ENCODE results near the gene ADAM22.
"Not testable (repeated sequence)": the region's sequence is repeated elsewhere in the genome, so short reads cannot be mapped to it uniquely, and the experiment has no call there.

ADAM22 gene, protein sequence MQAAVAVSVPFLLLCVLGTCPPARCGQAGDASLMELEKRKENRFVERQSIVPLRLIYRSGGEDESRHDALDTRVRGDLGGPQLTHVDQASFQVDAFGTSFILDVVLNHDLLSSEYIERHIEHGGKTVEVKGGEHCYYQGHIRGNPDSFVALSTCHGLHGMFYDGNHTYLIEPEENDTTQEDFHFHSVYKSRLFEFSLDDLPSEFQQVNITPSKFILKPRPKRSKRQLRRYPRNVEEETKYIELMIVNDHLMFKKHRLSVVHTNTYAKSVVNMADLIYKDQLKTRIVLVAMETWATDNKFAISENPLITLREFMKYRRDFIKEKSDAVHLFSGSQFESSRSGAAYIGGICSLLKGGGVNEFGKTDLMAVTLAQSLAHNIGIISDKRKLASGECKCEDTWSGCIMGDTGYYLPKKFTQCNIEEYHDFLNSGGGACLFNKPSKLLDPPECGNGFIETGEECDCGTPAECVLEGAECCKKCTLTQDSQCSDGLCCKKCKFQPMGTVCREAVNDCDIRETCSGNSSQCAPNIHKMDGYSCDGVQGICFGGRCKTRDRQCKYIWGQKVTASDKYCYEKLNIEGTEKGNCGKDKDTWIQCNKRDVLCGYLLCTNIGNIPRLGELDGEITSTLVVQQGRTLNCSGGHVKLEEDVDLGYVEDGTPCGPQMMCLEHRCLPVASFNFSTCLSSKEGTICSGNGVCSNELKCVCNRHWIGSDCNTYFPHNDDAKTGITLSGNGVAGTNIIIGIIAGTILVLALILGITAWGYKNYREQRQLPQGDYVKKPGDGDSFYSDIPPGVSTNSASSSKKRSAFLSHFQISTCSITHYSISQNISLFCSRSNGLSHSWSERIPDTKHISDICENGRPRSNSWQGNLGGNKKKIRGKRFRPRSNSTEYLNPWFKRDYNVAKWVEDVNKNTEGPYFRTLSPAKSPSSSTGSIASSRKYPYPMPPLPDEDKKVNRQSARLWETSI

DNA sequence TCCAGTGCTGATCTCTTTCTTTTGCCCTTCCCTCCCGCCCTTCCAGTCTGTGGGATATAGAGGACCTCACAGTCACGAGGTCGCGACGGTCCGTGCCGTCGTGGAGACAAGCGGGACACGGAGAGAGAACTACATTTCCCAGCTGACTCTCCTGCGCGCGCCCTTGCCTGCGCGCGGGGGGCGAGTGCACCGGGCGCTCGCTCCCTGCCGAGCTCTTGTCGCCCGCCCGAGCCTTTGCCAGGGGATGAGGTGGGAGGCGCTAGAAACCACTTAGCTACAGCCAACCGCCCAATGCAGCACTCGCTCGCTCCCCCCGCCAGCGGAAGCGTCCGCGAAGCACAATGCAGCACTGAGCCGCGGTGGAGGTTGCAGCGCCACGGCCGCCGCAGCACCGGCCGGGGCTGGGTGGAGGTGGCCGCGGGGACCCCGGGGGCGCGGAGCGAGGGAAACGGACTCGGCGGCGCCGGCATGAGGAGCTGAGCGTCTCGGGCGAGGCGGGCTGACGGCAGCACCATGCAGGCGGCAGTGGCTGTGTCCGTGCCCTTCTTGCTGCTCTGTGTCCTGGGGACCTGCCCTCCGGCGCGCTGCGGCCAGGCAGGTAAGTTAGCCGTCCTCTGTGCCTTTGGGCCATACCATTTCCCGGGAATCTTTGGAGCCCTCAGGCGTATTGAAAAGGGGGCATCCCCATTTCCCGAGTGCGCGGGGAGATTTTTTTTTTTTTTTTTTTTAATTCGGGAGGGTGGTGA lies at the start of gene ADAM22:
ADAM22 (plus strand) TSS at position 299 of the 746 bp plus-strand sequence; CDS start at position 514, 215 bp downstream.
- DNase-seq (ENCODE audit: low read depth in 2 of 3, low spot score in 2 of 3) = peak; percentile 54 to 79 (median 68)

DNA sequence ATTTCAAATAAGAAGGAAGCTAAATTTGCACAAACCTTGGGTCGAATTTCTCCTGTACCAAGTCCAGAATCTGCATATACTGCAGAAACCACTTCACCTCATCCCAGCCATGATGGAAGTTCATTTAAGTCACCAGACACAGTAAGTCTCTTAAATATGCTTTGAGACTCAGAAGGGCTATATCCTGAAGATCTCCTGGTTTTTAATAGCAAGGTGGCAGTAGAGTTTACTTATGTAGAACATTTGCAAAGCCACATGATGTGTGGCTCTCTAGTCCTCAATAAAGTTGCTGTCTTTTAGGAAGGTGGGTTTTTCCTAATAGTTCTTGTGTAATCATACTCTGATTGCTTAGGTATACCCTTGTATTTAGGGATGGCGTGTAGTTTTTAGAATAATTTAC lies 49.0 kb upstream of the ADAM22 start:
- no peak for DNase-seq (ENCODE audit: low read depth in 2 of 3, low spot score in 2 of 3)

DNA sequence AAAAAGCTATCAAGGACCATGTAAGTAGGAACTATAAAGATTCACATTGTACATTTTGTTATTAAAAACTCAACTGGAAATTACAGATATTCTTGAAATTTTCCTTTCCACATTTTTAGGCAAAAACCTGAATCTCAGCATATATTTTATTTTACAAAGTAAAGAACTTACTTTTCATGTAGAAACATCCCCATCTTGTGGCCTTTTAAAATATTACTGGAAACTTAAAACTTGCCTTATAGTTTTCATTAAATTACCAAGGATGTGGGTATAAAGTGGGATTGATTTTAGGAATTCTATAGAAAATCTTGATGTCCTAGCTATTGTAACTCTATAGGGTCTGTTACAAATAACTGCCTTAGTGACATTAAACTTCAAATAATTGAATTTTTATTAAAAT lies 47.2 kb upstream of the ADAM22 start:
- no peak for DNase-seq (ENCODE audit: low read depth in 2 of 3, low spot score in 2 of 3)

DNA sequence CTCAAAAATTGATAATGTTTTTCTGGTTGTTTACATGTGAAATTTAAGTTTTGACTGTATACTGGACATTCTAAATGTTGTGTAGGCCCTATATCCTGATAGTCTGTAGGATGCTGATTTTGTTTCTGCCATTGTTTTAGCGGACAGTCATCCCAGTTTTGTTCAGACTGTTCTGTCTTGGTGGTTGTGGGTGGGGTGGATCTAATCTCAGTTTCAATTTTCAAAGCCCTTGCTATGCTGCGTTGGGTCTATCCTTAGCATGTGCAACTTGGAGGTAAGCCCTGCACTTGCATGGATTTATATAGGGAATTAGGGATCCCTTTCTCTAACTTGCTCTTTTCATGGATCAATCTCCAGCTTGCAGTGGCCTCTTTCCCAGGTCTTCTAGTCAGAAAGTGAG lies 38.7 kb upstream of the ADAM22 start:
- DNase-seq (ENCODE audit: low read depth in 2 of 3, low spot score in 2 of 3) = no peak

DNA sequence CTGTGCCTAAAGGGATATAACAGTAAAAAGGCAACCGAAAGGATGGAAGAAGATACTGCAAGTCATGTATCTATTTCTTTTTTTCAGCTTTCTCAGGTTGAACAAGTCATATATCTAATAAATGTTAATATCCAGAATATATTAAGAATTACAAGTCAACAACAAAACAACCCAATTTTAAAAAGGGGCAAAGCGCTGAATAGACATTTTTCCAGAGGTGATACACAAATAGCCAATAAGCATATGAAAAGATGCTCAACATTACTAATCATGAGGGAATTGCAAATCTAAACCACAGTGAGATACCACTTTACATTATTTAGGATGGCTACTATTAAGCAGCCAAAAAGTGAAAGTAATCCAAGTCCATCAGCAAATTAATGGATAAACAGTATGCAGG lies 34.8 kb upstream of the ADAM22 start:
- no peak for DNase-seq (ENCODE audit: low read depth in 2 of 3, low spot score in 2 of 3)

DNA sequence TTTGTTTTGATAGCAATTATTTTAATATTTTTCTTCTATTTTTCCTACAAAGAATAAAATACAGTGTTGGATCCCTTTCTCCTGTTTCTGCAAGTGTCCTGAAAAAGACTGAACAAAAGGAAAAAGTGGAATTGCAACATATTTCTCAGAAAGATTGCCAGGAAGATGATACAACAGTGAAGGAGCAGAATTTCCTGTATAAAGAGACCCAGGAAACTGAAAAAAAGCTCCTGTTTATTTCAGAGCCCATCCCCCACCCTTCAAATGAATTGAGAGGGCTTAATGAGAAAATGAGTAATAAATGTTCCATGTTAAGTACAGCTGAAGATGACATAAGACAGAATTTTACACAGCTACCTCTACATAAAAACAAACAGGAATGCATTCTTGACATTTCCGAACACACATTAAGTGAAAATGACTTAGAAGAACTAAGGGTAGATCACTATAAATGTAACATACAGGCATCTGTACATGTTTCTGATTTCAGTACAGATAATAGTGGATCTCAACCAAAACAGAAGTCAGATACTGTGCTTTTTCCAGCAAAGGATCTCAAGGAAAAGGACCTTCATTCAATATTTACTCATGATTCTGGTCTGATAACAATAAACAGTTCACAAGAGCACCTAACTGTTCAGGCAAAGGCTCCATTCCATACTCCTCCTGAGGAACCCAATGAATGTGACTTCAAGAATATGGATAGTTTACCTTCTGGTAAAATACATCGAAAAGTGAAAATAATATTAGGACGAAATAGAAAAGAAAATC lies 26.7 kb upstream of the ADAM22 start:
- DNase-seq (ENCODE audit: low read depth in 2 of 3, low spot score in 2 of 3) = not testable (repeated sequence)

DNA sequence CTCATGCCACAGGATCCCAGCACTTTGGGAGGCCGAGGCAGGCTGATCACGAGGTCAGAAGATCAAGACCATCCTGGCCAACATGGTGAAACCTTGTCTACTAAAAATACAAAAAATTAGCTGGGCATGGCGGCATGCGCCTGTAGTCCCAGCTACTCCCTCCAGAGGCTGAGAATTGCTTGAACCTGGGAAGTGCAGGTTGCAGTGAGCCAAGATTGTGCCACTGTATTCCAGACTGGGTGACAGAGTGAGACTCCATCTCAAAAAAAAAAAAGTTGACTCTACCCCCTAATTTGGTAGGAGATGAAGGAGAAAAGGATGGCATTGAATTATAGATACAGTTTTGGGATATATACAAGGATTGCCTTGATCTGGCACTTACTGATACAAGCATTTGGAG lies 25.2 kb upstream of the ADAM22 start:
- DNase-seq (ENCODE audit: low read depth in 2 of 3, low spot score in 2 of 3) = not testable (repeated sequence)

DNA sequence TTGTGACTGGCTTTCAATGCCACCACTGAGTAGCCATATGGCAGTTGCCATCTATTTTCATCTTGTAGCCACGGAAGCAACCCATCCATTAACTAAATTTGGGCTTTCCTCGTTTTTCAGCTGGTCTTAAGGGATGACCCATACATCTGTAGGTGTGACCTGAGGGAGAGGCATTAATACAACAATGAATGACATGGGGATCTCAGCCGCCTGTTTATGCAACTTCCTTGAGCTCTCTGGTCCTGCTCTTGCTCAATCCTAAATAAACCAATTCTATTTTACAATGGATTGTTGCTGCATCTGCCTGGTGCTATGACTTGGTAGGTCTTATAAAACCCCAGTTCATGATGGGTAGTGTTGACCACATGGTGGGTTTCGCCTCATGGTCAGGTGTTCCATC lies 21.9 kb upstream of the ADAM22 start:
- DNase-seq (ENCODE audit: low read depth in 2 of 3, low spot score in 2 of 3) = no peak

DNA sequence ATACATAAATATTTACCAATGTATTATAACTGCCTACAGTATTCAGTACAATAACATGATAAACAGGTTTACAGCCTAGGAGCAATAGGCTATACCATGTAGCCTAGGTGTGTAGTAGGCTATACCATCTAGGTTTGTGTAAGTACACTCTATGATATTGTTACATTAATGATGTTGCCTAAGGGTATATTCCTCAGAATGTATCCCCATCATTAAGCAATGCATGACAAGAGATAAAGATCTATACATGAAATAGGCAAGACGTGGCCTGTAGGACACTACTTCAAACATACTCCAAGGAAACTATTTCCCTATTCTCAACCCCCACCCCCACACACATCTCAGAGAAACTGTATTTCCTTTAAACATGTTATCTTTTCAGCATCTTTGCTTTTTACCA lies 15.3 kb upstream of the ADAM22 start:
- DNase-seq (ENCODE audit: low read depth in 2 of 3, low spot score in 2 of 3) = no peak

DNA sequence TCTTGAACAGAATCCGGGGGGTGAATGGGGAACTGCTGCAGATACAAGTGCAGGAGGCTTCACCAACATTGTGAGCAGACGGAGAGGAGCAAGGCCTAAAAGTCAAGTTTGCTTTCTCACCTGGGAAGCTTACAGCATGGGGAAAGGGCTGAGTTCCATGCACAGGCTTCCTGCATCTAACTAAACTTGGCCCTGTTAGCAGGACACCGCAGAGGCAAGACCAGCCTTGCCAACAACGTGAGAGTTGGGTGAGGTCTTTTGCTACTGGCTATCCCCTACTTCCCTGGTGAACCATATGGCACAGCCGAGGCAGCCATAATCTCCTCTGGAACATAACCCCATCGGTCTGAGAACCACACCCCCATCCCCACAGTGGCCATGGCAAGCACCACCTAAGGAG lies 14.2 kb upstream of the ADAM22 start:
- no peak for DNase-seq (ENCODE audit: low read depth in 2 of 3, low spot score in 2 of 3)

DNA sequence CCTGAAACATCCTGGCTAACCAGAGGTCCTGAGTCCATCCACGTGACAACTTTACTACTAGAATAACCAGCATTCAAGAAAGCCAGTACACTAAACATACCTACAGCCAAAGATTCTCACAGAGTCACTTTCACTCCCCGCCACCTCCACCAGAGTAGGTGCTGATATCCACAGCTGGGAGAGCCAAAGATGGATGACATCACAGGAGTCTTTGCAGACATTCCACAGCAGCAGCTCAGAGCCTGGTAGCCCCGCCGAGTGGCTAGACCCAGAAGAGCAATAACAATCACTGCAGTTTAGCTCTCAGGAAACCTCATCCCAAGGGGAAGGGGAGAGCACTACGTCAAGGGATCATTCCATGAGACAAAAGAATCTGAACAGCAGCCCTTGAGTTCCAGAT lies 13.5 kb upstream of the ADAM22 start:
- no peak for DNase-seq (ENCODE audit: low read depth in 2 of 3, low spot score in 2 of 3)

DNA sequence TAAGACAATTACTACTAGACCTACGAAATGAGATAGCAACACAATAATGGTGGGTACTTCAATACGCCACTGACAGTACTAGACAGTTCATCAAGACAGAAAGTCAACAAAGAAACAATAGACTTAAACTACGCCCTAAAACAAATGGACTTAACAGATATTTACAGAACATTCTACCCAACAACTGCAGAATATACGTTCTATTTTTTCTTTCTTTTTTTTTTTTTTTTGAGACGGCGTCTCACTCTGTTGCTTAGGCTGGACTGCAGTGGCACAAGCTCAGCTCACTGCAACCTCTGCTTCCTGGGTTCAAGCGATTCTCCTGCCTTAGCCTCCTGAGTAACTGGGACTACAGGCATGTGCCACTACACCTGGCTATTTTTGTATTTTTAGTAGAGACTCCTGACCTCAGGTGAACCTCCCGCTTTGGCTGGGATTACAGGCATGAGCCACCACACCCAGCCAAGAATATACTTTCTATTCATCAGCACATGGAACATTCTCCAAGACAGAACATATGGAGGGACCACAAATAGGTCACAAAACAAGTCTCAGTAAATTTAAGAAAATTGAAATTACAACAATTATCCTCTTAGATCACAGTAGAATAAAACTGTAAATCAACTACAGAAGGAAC lies 11.2 kb upstream of the ADAM22 start:
- DNase-seq (ENCODE audit: low read depth in 2 of 3, low spot score in 2 of 3) = not testable (repeated sequence)

DNA sequence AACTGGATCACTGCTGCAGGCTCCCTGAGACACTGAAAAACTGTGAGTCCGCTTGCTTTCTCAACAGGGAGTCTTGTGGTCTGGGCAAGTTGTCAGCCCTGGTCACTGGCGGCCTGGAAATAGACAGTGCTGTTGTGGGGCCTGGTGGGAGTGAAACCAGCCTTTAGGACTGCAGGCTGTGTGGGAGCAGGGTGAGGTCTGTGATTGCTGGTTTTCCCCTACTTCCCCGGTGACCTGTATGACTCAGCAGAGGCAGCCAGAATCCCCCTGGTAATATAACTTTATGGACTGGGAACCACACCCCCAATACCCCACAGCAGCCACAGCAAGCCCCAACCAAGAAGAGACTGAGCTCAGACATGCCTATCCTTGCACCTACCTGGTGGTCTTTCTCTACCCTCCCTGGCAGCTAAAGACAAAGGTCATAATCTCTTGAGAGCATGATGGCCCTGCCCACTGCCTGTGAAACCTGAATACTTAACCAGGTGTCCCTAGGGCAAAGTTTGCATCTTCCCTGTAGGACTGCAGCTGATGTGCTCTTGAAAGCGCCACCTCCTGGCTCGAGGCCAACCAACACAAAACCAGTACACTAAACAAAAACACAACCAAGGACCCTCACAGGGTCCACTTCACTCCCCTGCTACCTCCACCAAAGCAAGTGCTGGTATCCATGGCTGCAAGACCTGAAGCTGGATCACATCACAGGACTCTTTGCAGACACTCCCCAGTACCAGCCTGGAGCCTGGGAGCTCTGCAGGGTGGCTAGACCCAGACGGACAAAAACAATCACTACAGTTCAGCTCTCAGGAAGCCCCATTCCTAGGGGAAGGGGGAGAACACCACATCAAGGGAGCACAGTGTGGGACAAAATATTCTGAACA lies 7.2 kb upstream of the ADAM22 start:
- no peak for DNase-seq (ENCODE audit: low read depth in 2 of 3, low spot score in 2 of 3)

DNA sequence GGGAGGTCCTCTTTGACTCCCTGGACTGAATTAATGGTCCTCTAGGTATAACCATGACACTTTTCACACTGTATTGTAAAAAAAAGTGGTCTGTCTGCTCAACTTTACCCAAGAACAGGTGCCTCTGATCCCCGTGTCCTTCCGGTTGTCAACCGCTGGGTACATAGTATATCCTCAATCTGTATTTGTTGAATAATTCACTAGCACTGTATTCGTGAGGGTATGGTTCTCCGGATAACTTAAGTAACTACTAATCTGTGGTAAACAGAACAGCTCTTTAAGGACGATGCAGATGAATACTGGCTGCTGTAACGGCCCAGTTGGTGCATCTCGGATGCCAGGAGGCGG lies 472 bp upstream of the ADAM22 start:
- DNase-seq (ENCODE audit: low read depth in 2 of 3, low spot score in 2 of 3) = no peak

DNA sequence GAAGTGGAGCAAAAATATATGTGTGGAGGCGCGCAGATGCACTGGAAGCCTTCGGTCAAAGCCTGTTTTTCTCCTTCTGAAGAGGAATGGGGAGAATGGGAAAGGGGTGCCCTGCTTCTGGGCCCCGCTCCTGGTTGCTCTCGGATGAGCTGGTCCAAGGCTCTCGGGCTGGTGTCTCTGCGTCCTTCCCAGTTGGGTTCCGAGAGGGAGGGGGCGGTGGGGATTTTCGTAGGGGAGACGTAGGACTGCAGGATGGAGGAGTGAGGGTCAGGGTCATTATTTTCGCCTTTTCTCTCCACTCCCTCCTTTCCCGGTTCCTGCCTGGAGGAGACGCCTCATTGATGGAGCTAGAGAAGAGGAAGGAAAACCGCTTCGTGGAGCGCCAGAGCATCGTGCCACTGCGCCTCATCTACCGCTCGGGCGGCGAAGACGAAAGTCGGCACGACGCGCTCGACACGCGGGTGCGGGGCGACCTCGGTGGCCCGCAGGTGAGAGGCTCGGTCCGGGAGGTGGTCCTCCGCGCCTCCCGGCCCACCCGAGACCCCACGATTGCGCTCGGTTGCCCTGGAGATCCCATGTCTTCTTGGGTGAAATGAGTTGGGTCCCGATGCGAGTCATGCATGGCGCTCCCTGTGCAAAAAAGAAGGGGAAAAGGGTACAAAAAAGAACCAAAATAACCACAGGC lies 790 bp downstream of the ADAM22 start:
- peak in 1 of 3 experiments; percentile 3 for DNase-seq (ENCODE audit: low read depth in 2 of 3, low spot score in 2 of 3)

DNA sequence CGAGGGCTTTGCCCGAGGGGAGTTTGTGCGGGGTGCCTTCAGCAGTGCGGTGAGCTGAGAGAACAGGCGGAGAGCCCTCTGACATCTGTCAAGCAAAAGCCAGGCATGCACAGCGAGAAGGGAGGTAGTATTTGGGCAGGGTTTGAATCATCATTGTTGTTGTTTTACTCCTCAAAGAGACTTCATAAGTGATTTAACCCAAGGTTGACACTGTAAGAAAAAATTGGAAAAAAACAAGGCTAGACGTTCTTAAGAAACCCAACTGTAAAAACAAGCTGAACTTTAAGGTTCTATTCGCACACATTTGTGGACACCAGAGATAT lies 1.3 kb downstream of the ADAM22 start:
- DNase-seq (ENCODE audit: low read depth in 2 of 3, low spot score in 2 of 3) = no peak

DNA sequence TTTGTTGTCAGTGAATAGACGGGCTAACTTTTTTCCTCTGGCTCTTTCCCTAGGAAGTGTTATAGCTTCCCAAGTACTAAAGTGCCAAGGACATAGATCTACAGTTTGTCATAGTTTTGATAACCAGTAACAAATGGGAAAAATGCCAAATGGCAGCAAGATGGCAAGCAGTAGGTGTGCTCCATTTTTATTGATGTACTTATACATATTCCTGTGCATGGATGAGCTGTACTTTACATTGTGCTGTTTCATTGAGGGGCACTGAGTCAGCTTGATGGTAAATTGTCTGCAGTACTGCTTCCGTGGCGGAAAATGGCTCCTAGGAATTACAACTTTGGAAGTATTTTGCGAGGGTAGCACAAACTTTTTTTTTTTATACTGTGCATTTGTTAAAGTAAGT lies 7.1 kb downstream of the ADAM22 start:
- no peak for DNase-seq (ENCODE audit: low read depth in 2 of 3, low spot score in 2 of 3)

DNA sequence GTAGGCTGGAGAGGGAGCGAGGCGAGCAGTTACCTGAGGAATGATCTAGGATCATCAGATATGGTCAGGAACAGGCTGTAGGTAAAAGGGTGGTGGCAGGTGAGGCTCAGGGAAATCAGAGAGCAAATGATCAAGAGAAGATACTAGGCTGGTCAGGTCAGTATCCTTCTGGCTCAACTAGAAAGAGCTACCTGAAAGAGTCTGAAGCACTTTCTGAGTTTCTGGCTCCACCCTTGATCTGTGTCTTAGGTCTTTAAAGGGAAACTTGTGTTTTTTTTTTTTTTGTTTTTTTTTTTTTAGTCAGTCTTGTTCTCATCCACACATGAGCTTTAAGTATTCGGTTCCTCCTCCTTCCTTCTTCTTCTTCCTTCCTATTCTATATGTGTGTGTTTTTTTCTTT lies 10.5 kb downstream of the ADAM22 start:
- DNase-seq (ENCODE audit: low read depth in 2 of 3, low spot score in 2 of 3) = no peak

DNA sequence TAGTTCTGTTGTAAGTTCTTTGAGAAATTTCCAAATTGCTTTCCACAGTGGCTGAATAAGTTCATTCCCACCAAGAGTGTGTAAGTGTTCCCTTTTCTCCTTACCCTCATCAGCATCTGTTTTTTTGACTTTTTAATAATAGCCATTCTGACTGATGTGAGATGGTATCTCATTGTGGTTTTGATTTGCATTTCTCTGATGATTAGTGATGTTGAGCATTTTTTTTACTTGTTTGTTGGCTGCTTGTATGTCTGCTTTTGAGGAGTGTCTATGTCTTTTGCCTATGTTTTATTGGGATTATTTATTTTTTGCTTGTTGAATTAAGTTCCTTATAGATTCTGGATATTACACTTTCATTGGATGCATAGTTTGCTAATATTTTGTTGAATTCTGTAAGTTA lies 11.9 kb downstream of the ADAM22 start:
- DNase-seq (ENCODE audit: low read depth in 2 of 3, low spot score in 2 of 3) = not testable (repeated sequence)
